A673 (cell line): ENCODE measurements around the gene GM2A. TPM values are rescaled to one million over a fixed set of nuclear protein-coding genes. Genes with fewer than 3 reads are reported as not detected.

ENCODE experiments used
- BruUV-seq: library from RNA; stranded (reverse); fragments of 400-500 nt; replicated peaks from 2 replicates; lab custom pipeline; 2021; lab: Mats Ljungman, UMichigan
- CTCF ChIA-PET: fragments of 300-600 bp; sonication (Branson Sonifier 250); formaldehyde crosslinking; loops from one replicate; lab custom pipeline; 2022; ENCODE audit warnings: antibody characterized with exemption; lab: Charles Lee
- POLR2A ChIA-PET: fragments of 300-600 bp; sonication (Branson Sonifier 250); formaldehyde crosslinking; loops from one replicate; lab custom pipeline; 2022; ENCODE audit warnings: antibody characterized with exemption; ENCODE audit not compliant: low non-redundant PET; lab: Charles Lee
- DNase-seq: peaks from one replicate; pipeline ENCODE4 v3.0.0-alpha.2; 2015; ENCODE audit warnings: low spot score
- H3K27ac ChIP-seq: fragments of 200-600 bp; sonication (generic); 2 replicates; pipeline ENCODE4 v1.5.1; 2016; ENCODE audit warnings: mixed run types, low read depth, mild to moderate bottlenecking, mixed read lengths, antibody characterized with exemption, low read length; ENCODE audit not compliant: poor library complexity, severe bottlenecking
- H3K27me3 ChIP-seq: fragments of 200-600 bp; sonication (generic); replicated peaks from 2 replicates; pipeline ENCODE4 v1.6.1; 2017; ENCODE audit warnings: mixed run types, low read depth, mild to moderate bottlenecking, mixed read lengths, antibody characterized with exemption, low read length; ENCODE audit not compliant: insufficient read depth, poor library complexity
- H3K36me3 ChIP-seq: fragments of 200-600 bp; sonication (generic); 2 replicates; pipeline ENCODE4 v1.6.1; 2016; ENCODE audit warnings: mixed run types, mild to moderate bottlenecking, mixed read lengths, antibody characterized with exemption, low read length; ENCODE audit not compliant: insufficient read depth, poor library complexity, severe bottlenecking
- H3K4me1 ChIP-seq: fragments of 200-600 bp; sonication (generic); 2 replicates; pipeline ENCODE4 v1.6.1; 2017; ENCODE audit warnings: mixed run types, mild to moderate bottlenecking, mixed read lengths, antibody characterized with exemption, low read length; ENCODE audit not compliant: insufficient read depth, poor library complexity, severe bottlenecking
- H3K4me3 ChIP-seq: fragments of 200-600 bp; sonication (generic); 2 replicates; pipeline ENCODE4 v1.5.1; 2016; ENCODE audit warnings: low read depth, mixed run types, mild to moderate bottlenecking, mixed read lengths, low read length; ENCODE audit not compliant: poor library complexity, severe bottlenecking
- H3K9me3 ChIP-seq: fragments of 200-600 bp; sonication (generic); 2 replicates; pipeline ENCODE4 v1.6.1; 2016; ENCODE audit warnings: mixed run types, low read depth, mild to moderate bottlenecking, mixed read lengths, antibody characterized with exemption, low read length; ENCODE audit not compliant: poor library complexity, severe bottlenecking
- CTCF ChIP-seq: fragments of 300-800, 200-600 bp; sonication (generic); conservative IDR thresholded peaks from 2 replicates; pipeline ENCODE4 v1.5.1; 2017; ENCODE audit warnings: low read depth, mild to moderate bottlenecking, antibody characterized with exemption, low read length, moderate library complexity, mixed read lengths
- EZH2 ChIP-seq: fragments of 200-600 bp; sonication (generic); IDR thresholded peaks from 2 replicates; pipeline ENCODE4 v1.6.1; 2017; ENCODE audit warnings: borderline replicate concordance, low read depth, mild to moderate bottlenecking, mixed read lengths, antibody characterized with exemption, low read length; ENCODE audit not compliant: poor library complexity, severe bottlenecking
- intact Hi-C: fragments of 100-400 bp; cut with micrococcal nuclease; formaldehyde crosslinking; loops from one replicate; pipeline ENCODE4 v1.10.0; 2022; ENCODE audit not compliant: unreplicated experiment
- total RNA-seq: library from RNA; stranded (reverse); gene quantifications from 2 replicates; pipeline ENCODE4 v1.2.3, GENCODE V29; 2021

Gene GM2A
- total RNA-seq, 1 experiment from 2014 or later: 3.5 TPM

- H3K4me1 ChIP-seq: no peaks in the 10 kb centered on the region
- POLR2A ChIA-PET: no interaction called here
- H3K27me3 ChIP-seq: peaks cover 3% of the 10 kb centered on the region
- H3K36me3 ChIP-seq: no peaks in the 10 kb centered on the region
- no peak for TF ChIP-seq CTCF
- TF ChIP-seq EZH2: no peak
- no peak for DNase-seq
- intact Hi-C loops: no loop called here
- no peaks in the 10 kb centered on the region for H3K9me3 ChIP-seq
- no TSS peak for BruUV-seq
- CTCF ChIA-PET: no interaction called here
- H3K27ac ChIP-seq: no peak overlapping the region
- H3K4me3 ChIP-seq: no peak overlapping the region
Observed at GRCh38 chr5:151295138-151295537, 42.2 kb downstream of the GM2A start.

GRCh38 chr5:151295791-151296477, 42.9 kb downstream of the GM2A start:
- Histone ChIP-seq H3K36me3 (no peaks in the 10 kb centered on the region), H3K27me3 (peaks cover 3% of the 10 kb centered on the region), H3K9me3 (no peaks in the 10 kb centered on the region), H3K4me3 (no peak overlapping the region), H3K4me1 (no peaks in the 10 kb centered on the region), H3K27ac (no peak overlapping the region)
- BruUV-seq: no TSS peak
- TF ChIP-seq CTCF (no peak), EZH2 (no peak)
- ChIA-PET CTCF (no interaction called here), POLR2A (no interaction called here)
- DNase-seq: no peak
- intact Hi-C loops: no loop called here

- no peaks in the 10 kb centered on the region for H3K36me3 ChIP-seq
- DNase-seq: no peak
- TF ChIP-seq EZH2: no peak
- no peak for TF ChIP-seq CTCF
- H3K27me3 ChIP-seq: peaks cover 3% of the 10 kb centered on the region
- intact Hi-C loops: no loop called here
- BruUV-seq: no TSS peak
- ChIA-PET POLR2A (no interaction called here), CTCF (no interaction called here)
- H3K4me3 ChIP-seq: no peak overlapping the region
- H3K4me1 ChIP-seq: no peaks in the 10 kb centered on the region
- H3K27ac ChIP-seq: no peak overlapping the region
- H3K9me3 ChIP-seq: no peaks in the 10 kb centered on the region
Observed at GRCh38 chr5:151296478-151296830, 43.5 kb downstream of the GM2A start.
